ENCODE data around the gene HIPK2.

Gene HIPK2

GRCh38 chr7:139570119-139570518 lies 207.7 kb downstream of the HIPK2 start:
- no peak overlapping the region for H2AFZ ChIP-seq (ENCODE audit: low read length)
- no peaks in the 10 kb centered on the region for H3K9me3 ChIP-seq (ENCODE audit: insufficient read depth, low read depth, low read length)
- peaks cover 9% of the 10 kb centered on the region; the same call in 1 of the 2 replicates for H3K36me3 ChIP-seq (ENCODE audit: insufficient read depth, low read length)
- H3K9me2 ChIP-seq (replicated peaks; ENCODE audit: low read depth, low read length): no peaks in the 10 kb centered on the region
- H3K4me1 ChIP-seq (ENCODE audit: insufficient read depth, low read length, poor library complexity, severe bottlenecking): no peaks in the 10 kb centered on the region
- H3K4me3 ChIP-seq (ENCODE audit: low read length, poor library complexity, severe bottlenecking): no peak overlapping the region
- no peaks in the 10 kb centered on the region for H3K27me3 ChIP-seq (ENCODE audit: insufficient read depth, low read length, poor library complexity, severe bottlenecking)
- no peaks in the 10 kb centered on the region for H3K79me2 ChIP-seq (ENCODE audit: insufficient read depth, low read length)
- H4K20me1 ChIP-seq (ENCODE audit: insufficient read depth, low read length, poor library complexity, severe bottlenecking): no peaks in the 10 kb centered on the region
- H3K9ac ChIP-seq (ENCODE audit: low read depth, low read length, poor library complexity, severe bottlenecking): no peak overlapping the region
- no peaks in the 10 kb centered on the region for H3F3A ChIP-seq (ENCODE audit: low read depth)
- TF ChIP-seq CTCF (conservative IDR thresholded peaks at IDR 0.05; ENCODE audit: low read length) (no peak), EZH2phosphoT487 (IDR thresholded peaks at IDR 0.05; ENCODE audit: borderline replicate concordance) (no peak)
- H3K4me2 ChIP-seq (ENCODE audit: low read depth, low read length, poor library complexity, severe bottlenecking): no peak overlapping the region

GRCh38 chr7:139568813-139569490 lies 208.8 kb downstream of the HIPK2 start:
- Histone ChIP-seq H3K36me3 (ENCODE audit: insufficient read depth, low read length) (no peaks in the 10 kb centered on the region), H3K4me2 (ENCODE audit: low read depth, low read length, poor library complexity, severe bottlenecking) (no peak overlapping the region), H3K4me3 (ENCODE audit: low read length, poor library complexity, severe bottlenecking) (no peak overlapping the region), H3K9me2 (replicated peaks; ENCODE audit: low read depth, low read length) (no peaks in the 10 kb centered on the region), H3K9ac (ENCODE audit: low read depth, low read length, poor library complexity, severe bottlenecking) (no peak overlapping the region), H2AFZ (ENCODE audit: low read length) (no peak overlapping the region), H3K27me3 (ENCODE audit: insufficient read depth, low read length, poor library complexity, severe bottlenecking) (no peaks in the 10 kb centered on the region), H3F3A (ENCODE audit: low read depth) (no peaks in the 10 kb centered on the region), H3K79me2 (ENCODE audit: insufficient read depth, low read length) (no peaks in the 10 kb centered on the region), H3K9me3 (ENCODE audit: insufficient read depth, low read depth, low read length) (no peaks in the 10 kb centered on the region), H3K4me1 (ENCODE audit: insufficient read depth, low read length, poor library complexity, severe bottlenecking) (no peaks in the 10 kb centered on the region), H4K20me1 (ENCODE audit: insufficient read depth, low read length, poor library complexity, severe bottlenecking) (no peaks in the 10 kb centered on the region)
- no peak for TF ChIP-seq CTCF (conservative IDR thresholded peaks at IDR 0.05; ENCODE audit: low read length)
- TF ChIP-seq EZH2phosphoT487 (IDR thresholded peaks at IDR 0.05; ENCODE audit: borderline replicate concordance): no peak

GRCh38 chr7:139568346-139568675 lies 209.5 kb downstream of the HIPK2 start:
- no peaks in the 10 kb centered on the region for H3K9me2 ChIP-seq (replicated peaks; ENCODE audit: low read depth, low read length)
- no peaks in the 10 kb centered on the region for H3K9me3 ChIP-seq (ENCODE audit: insufficient read depth, low read depth, low read length)
- no peaks in the 10 kb centered on the region for H3K36me3 ChIP-seq (ENCODE audit: insufficient read depth, low read length)
- H3K27me3 ChIP-seq (ENCODE audit: insufficient read depth, low read length, poor library complexity, severe bottlenecking): no peaks in the 10 kb centered on the region
- no peaks in the 10 kb centered on the region for H3K79me2 ChIP-seq (ENCODE audit: insufficient read depth, low read length)
- no peak overlapping the region for H3K4me2 ChIP-seq (ENCODE audit: low read depth, low read length, poor library complexity, severe bottlenecking)
- no peak overlapping the region for H2AFZ ChIP-seq (ENCODE audit: low read length)
- TF ChIP-seq EZH2phosphoT487 (IDR thresholded peaks at IDR 0.05; ENCODE audit: borderline replicate concordance) (no peak), CTCF (conservative IDR thresholded peaks at IDR 0.05; ENCODE audit: low read length) (no peak)
- H3K4me1 ChIP-seq (ENCODE audit: insufficient read depth, low read length, poor library complexity, severe bottlenecking): no peaks in the 10 kb centered on the region
- H3F3A ChIP-seq (ENCODE audit: low read depth): no peaks in the 10 kb centered on the region
- H3K9ac ChIP-seq (ENCODE audit: low read depth, low read length, poor library complexity, severe bottlenecking): no peak overlapping the region
- H3K4me3 ChIP-seq (ENCODE audit: low read length, poor library complexity, severe bottlenecking): no peak overlapping the region
- no peaks in the 10 kb centered on the region for H4K20me1 ChIP-seq (ENCODE audit: insufficient read depth, low read length, poor library complexity, severe bottlenecking)
